Measurements from ENCODE around the gene RAG1.
A peak's percentile ranks its signal among the peaks of the same experiment; 100 is the strongest.

The RAG1 gene

GRCh38 chr11:36601155-36601554, 33.3 kb downstream of the RAG1 start:
- no peaks in the 10 kb centered on the region for H3K27me3 ChIP-seq (ENCODE audit: low read depth)
- no peaks in the 10 kb centered on the region for H3K9me3 ChIP-seq
- no peaks in the 10 kb centered on the region for H3K4me1 ChIP-seq
- no peak overlapping the region for H3K4me3 ChIP-seq
- no peak for DNase-seq (ENCODE audit: low spot score in 2 of 2)
- no peaks in the 10 kb centered on the region for H3K36me3 ChIP-seq (replicated peaks)
- in situ Hi-C loops (cut with MboI; ENCODE audit: low sequenced_read_pairs), result no loop called here

- H3K36me3 ChIP-seq (replicated peaks), result no peaks in the 10 kb centered on the region
- no peak overlapping the region for H3K4me3 ChIP-seq
- no peaks in the 10 kb centered on the region for H3K27me3 ChIP-seq (ENCODE audit: low read depth)
- no peak for DNase-seq (ENCODE audit: low spot score in 2 of 2)
- H3K9me3 ChIP-seq, result no peaks in the 10 kb centered on the region
- H3K4me1 ChIP-seq, result no peaks in the 10 kb centered on the region
- in situ Hi-C loops (cut with MboI; ENCODE audit: low sequenced_read_pairs), result no loop called here
Measured at GRCh38 chr11:36602135-36602534, 34.3 kb downstream of the RAG1 start.

- Histone ChIP-seq H3K9me3 (no peaks in the 10 kb centered on the region), H3K4me3 (no peak overlapping the region)
- in situ Hi-C loops (cut with MboI; ENCODE audit: low sequenced_read_pairs), result no loop called here
Measured at GRCh38 chr11:36605221-36606216, 37.7 kb downstream of the RAG1 start.

GRCh38 chr11:36608491-36609199, 40.8 kb downstream of the RAG1 start:
- H3K36me3 ChIP-seq (replicated peaks), result no peaks in the 10 kb centered on the region
- H3K9me3 ChIP-seq, result no peaks in the 10 kb centered on the region
- in situ Hi-C loops (cut with MboI; ENCODE audit: low sequenced_read_pairs), result no loop called here
- no peaks in the 10 kb centered on the region for H3K27me3 ChIP-seq (ENCODE audit: low read depth)
- no peak for DNase-seq (ENCODE audit: low spot score in 2 of 2)
- H3K4me3 ChIP-seq, result no peak overlapping the region
- no peaks in the 10 kb centered on the region for H3K4me1 ChIP-seq

More at GRCh38 chr11:36605221-36606216, 37.7 kb downstream of the RAG1 start:
- no peaks in the 10 kb centered on the region for H3K4me1 ChIP-seq
- no peaks in the 10 kb centered on the region for H3K36me3 ChIP-seq (replicated peaks)
- no peaks in the 10 kb centered on the region for H3K27me3 ChIP-seq (ENCODE audit: low read depth)
- DNase-seq (ENCODE audit: low spot score in 2 of 2), result no peak

- in situ Hi-C loops (cut with MboI; ENCODE audit: low sequenced_read_pairs), result no loop called here
- Histone ChIP-seq H3K27me3 (ENCODE audit: low read depth) (no peaks in the 10 kb centered on the region), H3K36me3 (replicated peaks) (no peaks in the 10 kb centered on the region), H3K9me3 (no peaks in the 10 kb centered on the region), H3K4me3 (no peak overlapping the region), H3K4me1 (no peaks in the 10 kb centered on the region)
- DNase-seq (ENCODE audit: low spot score in 2 of 2), result no peak
Measured at GRCh38 chr11:36609383-36609782, 41.6 kb downstream of the RAG1 start.

GRCh38 chr11:36615826-36616225, 48.0 kb downstream of the RAG1 start:
- H3K9me3 ChIP-seq, result no peaks in the 10 kb centered on the region
- no peak overlapping the region for H3K4me3 ChIP-seq
- DNase-seq (ENCODE audit: low spot score in 2 of 2), result no peak
- no peaks in the 10 kb centered on the region for H3K4me1 ChIP-seq
- no peaks in the 10 kb centered on the region for H3K36me3 ChIP-seq (replicated peaks)
- no peaks in the 10 kb centered on the region for H3K27me3 ChIP-seq (ENCODE audit: low read depth)
- in situ Hi-C loops (cut with MboI; ENCODE audit: low sequenced_read_pairs), result no loop called here

- no peaks in the 10 kb centered on the region for H3K27me3 ChIP-seq (ENCODE audit: low read depth)
- no peak overlapping the region for H3K4me3 ChIP-seq
- H3K4me1 ChIP-seq, result no peaks in the 10 kb centered on the region
- no peaks in the 10 kb centered on the region for H3K9me3 ChIP-seq
- DNase-seq (ENCODE audit: low spot score in 2 of 2), result no peak
- H3K36me3 ChIP-seq (replicated peaks), result no peaks in the 10 kb centered on the region
- in situ Hi-C loops (cut with MboI; ENCODE audit: low sequenced_read_pairs), result no loop called here
Measured at GRCh38 chr11:36617543-36618362, 49.9 kb downstream of the RAG1 start.

- in situ Hi-C loops (cut with MboI; ENCODE audit: low sequenced_read_pairs), result no loop called here
- H3K4me1 ChIP-seq, result no peaks in the 10 kb centered on the region
Measured at GRCh38 chr11:36618363-36619047, 50.7 kb downstream of the RAG1 start.

GRCh38 chr11:36619502-36619901, 51.7 kb downstream of the RAG1 start:
- Histone ChIP-seq H3K4me3 (no peak overlapping the region), H3K36me3 (replicated peaks) (no peaks in the 10 kb centered on the region), H3K9me3 (no peaks in the 10 kb centered on the region), H3K4me1 (no peaks in the 10 kb centered on the region), H3K27me3 (ENCODE audit: low read depth) (no peaks in the 10 kb centered on the region)
- DNase-seq (ENCODE audit: low spot score in 2 of 2), result no peak
- in situ Hi-C loops (cut with MboI; ENCODE audit: low sequenced_read_pairs), result no loop called here

More at GRCh38 chr11:36618363-36619047, 50.7 kb downstream of the RAG1 start:
- Histone ChIP-seq H3K9me3 (no peaks in the 10 kb centered on the region), H3K27me3 (ENCODE audit: low read depth) (no peaks in the 10 kb centered on the region), H3K36me3 (replicated peaks) (no peaks in the 10 kb centered on the region), H3K4me3 (no peak overlapping the region)
- no peak for DNase-seq (ENCODE audit: low spot score in 2 of 2)

GRCh38 chr11:36620246-36620645, 52.4 kb downstream of the RAG1 start:
- no peak for DNase-seq (ENCODE audit: low spot score in 2 of 2)
- in situ Hi-C loops (cut with MboI; ENCODE audit: low sequenced_read_pairs), result no loop called here
- Histone ChIP-seq H3K36me3 (replicated peaks) (no peaks in the 10 kb centered on the region), H3K4me1 (no peaks in the 10 kb centered on the region), H3K27me3 (ENCODE audit: low read depth) (no peaks in the 10 kb centered on the region), H3K4me3 (no peak overlapping the region), H3K9me3 (no peaks in the 10 kb centered on the region)

- Histone ChIP-seq H3K27me3 (ENCODE audit: low read depth) (no peaks in the 10 kb centered on the region), H3K4me3 (no peak overlapping the region)
- DNase-seq (ENCODE audit: low spot score in 2 of 2), result peak; percentile 12 to 13
Measured at GRCh38 chr11:36622431-36623136, 54.8 kb downstream of the RAG1 start.

GRCh38 chr11:36623494-36623893, 55.7 kb downstream of the RAG1 start:
- H3K4me3 ChIP-seq, result no peak overlapping the region
- in situ Hi-C loops (cut with MboI; ENCODE audit: low sequenced_read_pairs), result no loop called here
- DNase-seq (ENCODE audit: low spot score in 2 of 2), result no peak
- no peaks in the 10 kb centered on the region for H3K27me3 ChIP-seq (ENCODE audit: low read depth)
- H3K9me3 ChIP-seq, result no peaks in the 10 kb centered on the region
- H3K36me3 ChIP-seq (replicated peaks), result no peaks in the 10 kb centered on the region
- peaks cover 6% of the 10 kb centered on the region for H3K4me1 ChIP-seq

More at GRCh38 chr11:36622431-36623136, 54.8 kb downstream of the RAG1 start:
- H3K36me3 ChIP-seq (replicated peaks), result no peaks in the 10 kb centered on the region
- in situ Hi-C loops (cut with MboI; ENCODE audit: low sequenced_read_pairs), result no loop called here
- H3K9me3 ChIP-seq, result no peaks in the 10 kb centered on the region
- H3K4me1 ChIP-seq, result no peaks in the 10 kb centered on the region

Measured in HAP-1 (cell line).